Measurements from ENCODE around the gene LARGE1.

LARGE1 gene

GRCh38 chr22:33539202-33539901 is 380.9 kb downstream of the LARGE1 start:
- DNase-seq, result no peak

- DNase-seq, result no peak
Measured at GRCh38 chr22:33538277-33538885, 381.9 kb downstream of the LARGE1 start.

GRCh38 chr22:33537059-33537458 is 383.2 kb downstream of the LARGE1 start:
- DNase-seq, result no peak

- no peak for DNase-seq
Measured at GRCh38 chr22:33535937-33536875, 384.1 kb downstream of the LARGE1 start.

- no peak for DNase-seq
Measured at GRCh38 chr22:33529424-33530113, 390.7 kb downstream of the LARGE1 start.

- no peak for DNase-seq
Measured at GRCh38 chr22:33528183-33528582, 392.1 kb downstream of the LARGE1 start.

- no peak for DNase-seq
Measured at GRCh38 chr22:33526434-33527107, 393.7 kb downstream of the LARGE1 start.

GRCh38 chr22:33524511-33525260 is 395.6 kb downstream of the LARGE1 start:
- no peak for DNase-seq

GRCh38 chr22:33521879-33522665 is 398.2 kb downstream of the LARGE1 start:
- DNase-seq, result no peak

- no peak for DNase-seq
Measured at GRCh38 chr22:33520904-33521780, 399.1 kb downstream of the LARGE1 start.

GRCh38 chr22:33519974-33520903 is 400.0 kb downstream of the LARGE1 start:
- no peak for DNase-seq

- DNase-seq, result no peak
Measured at GRCh38 chr22:33519071-33519973, 401.0 kb downstream of the LARGE1 start.

GRCh38 chr22:33518405-33518804 is 401.9 kb downstream of the LARGE1 start:
- DNase-seq, result no peak

GRCh38 chr22:33515795-33516194 is 404.5 kb downstream of the LARGE1 start:
- no peak for DNase-seq

GRCh38 chr22:33513388-33514338 is 406.6 kb downstream of the LARGE1 start:
- no peak for DNase-seq

- DNase-seq, result no peak
Measured at GRCh38 chr22:33512908-33513307, 407.4 kb downstream of the LARGE1 start.

Data from activated T-cell treated with anti-CD3 and anti-CD28 coated beads, Interleukin-2, amount 50 U/mL, for 1 hour (primary cell).